ENCODE results near the gene TNFRSF13B. TPM values are rescaled to one million over a fixed set of nuclear protein-coding genes. Genes with fewer than 3 reads are reported as not detected.

The TNFRSF13B gene
- polyA plus RNA-seq, 1 of the 3 experiments (the other 2 are of a cell fraction): not detected

- no peak for DNase-seq
- Histone ChIP-seq H3K79me2 (ENCODE audit: insufficient read depth) (no peaks in the 10 kb centered on the region), H3K9me3 (no peaks in the 10 kb centered on the region), H3K27ac (ENCODE audit: low read depth in 2 of 2, low read length in 1 of 2) (no peak overlapping the region), H3K4me2 (no peak overlapping the region), H3F3A (replicated peaks; ENCODE audit: insufficient read depth) (no peaks in the 10 kb centered on the region), H3K4me3 (ENCODE audit: low read depth in 2 of 2, low read length in 1 of 2) (no peak overlapping the region), H3K9ac (no peak overlapping the region), H3K27me3 (ENCODE audit: insufficient read depth) (no peaks in the 10 kb centered on the region; the same call in 1 of the 2 replicates), H3K4me1 (ENCODE audit: control insufficient read depth in 1 of 2, insufficient read depth in 2 of 2, low read depth in 1 of 2, low read length in 1 of 2) (no peaks in the 10 kb centered on the region; a peak in 1 of 4 replicates), H3K9me2 (no peaks in the 10 kb centered on the region), H2AFZ (ENCODE audit: low read depth) (no peak overlapping the region), H3K36me3 (replicated peaks in 1 of 2; ENCODE audit: control insufficient read depth in 1 of 2, insufficient read depth in 2 of 2, low read length in 1 of 2) (no peaks in the 10 kb centered on the region), H4K20me1 (ENCODE audit: insufficient read depth) (no peaks in the 10 kb centered on the region)
- ChIA-PET CTCF (interaction anchor here (1.0 kb wide), 1 partner anchor 26 kb away, joined by 3 read pairs; no protein-coding TSS in a partner anchor), POLR2A (no interaction called here)
- 69% methylated on average over 10 of the region's 10 CpGs for WGBS (ENCODE audit: low lambda C conversion rate)
- no peak for TF ChIP-seq MAX (IDR thresholded peaks at IDR 0.05; ENCODE audit: low read depth)
- TF ChIP-seq GATA2 (CRISPR knock-in tag; IDR thresholded peaks at IDR 0.05): no peak
- TF ChIP-seq GABPA (IDR thresholded peaks at IDR 0.05; ENCODE audit: low read depth): no peak
- TF ChIP-seq USF1 (IDR thresholded peaks at IDR 0.05; ENCODE audit: borderline replicate concordance, low read depth): no peak
- no peak for TF ChIP-seq RXRA (IDR thresholded peaks at IDR 0.05; ENCODE audit: borderline replicate concordance, low read depth)
- TF ChIP-seq PBX3 (IDR thresholded peaks at IDR 0.05): no peak
These were observed 33.9 kb downstream of the TNFRSF13B start for GRCh38 chr17:16938031-16938430.

- no peaks in the 10 kb centered on the region for H3K36me3 ChIP-seq (replicated peaks in 1 of 2; ENCODE audit: control insufficient read depth in 1 of 2, insufficient read depth in 2 of 2, low read length in 1 of 2)
- no peak overlapping the region for H3K4me2 ChIP-seq
- H2AFZ ChIP-seq (ENCODE audit: low read depth): no peak overlapping the region
- H3K4me1 ChIP-seq (ENCODE audit: control insufficient read depth in 1 of 2, insufficient read depth in 2 of 2, low read depth in 1 of 2, low read length in 1 of 2): no peaks in the 10 kb centered on the region; a peak in 1 of 4 replicates
- H3K27me3 ChIP-seq (ENCODE audit: insufficient read depth): no peaks in the 10 kb centered on the region; the same call in 1 of the 2 replicates
- no peak overlapping the region for H3K4me3 ChIP-seq (ENCODE audit: low read depth in 2 of 2, low read length in 1 of 2)
- 73% methylated on average over 17 of the region's 17 CpGs for WGBS (ENCODE audit: low lambda C conversion rate)
- no peaks in the 10 kb centered on the region for H3K79me2 ChIP-seq (ENCODE audit: insufficient read depth)
- no peak overlapping the region for H3K9ac ChIP-seq
- ChIA-PET POLR2A (no interaction called here), CTCF (no interaction called here)
- no peaks in the 10 kb centered on the region for H4K20me1 ChIP-seq (ENCODE audit: insufficient read depth)
- TF ChIP-seq CHD2 (IDR thresholded peaks at IDR 0.05; ENCODE audit: low read length, partially characterized antibody) (no peak), EP300 (IDR thresholded peaks at IDR 0.05; ENCODE audit: borderline replicate concordance in 1 of 2, low read depth in 1 of 2, low read length in 1 of 2) (no peak)
- no peaks in the 10 kb centered on the region for H3F3A ChIP-seq (replicated peaks; ENCODE audit: insufficient read depth)
- H3K9me3 ChIP-seq: no peaks in the 10 kb centered on the region
- no peak for DNase-seq
- H3K9me2 ChIP-seq: no peaks in the 10 kb centered on the region
- H3K27ac ChIP-seq (ENCODE audit: low read depth in 2 of 2, low read length in 1 of 2): no peak overlapping the region
These were observed 34.5 kb downstream of the TNFRSF13B start for GRCh38 chr17:16937431-16937830.
